Measurements from ENCODE around the gene OPRD1.
"Not testable (repeated sequence)": the region's sequence is repeated elsewhere in the genome, so short reads cannot be mapped to it uniquely, and the experiment has no call there.

OPRD1 gene

GRCh38 chr1:28819020-28819419, 7.0 kb downstream of the OPRD1 start:
- POLR2A ChIA-PET: no interaction called here
- CTCF ChIA-PET: no interaction called here
- no peak for DNase-seq (ENCODE audit: low read depth, low spot score)
- no peak overlapping the region for H3K4me3 ChIP-seq (ENCODE audit: low read depth, low read length)
- TF ChIP-seq CTCF (IDR thresholded peaks at IDR 0.05; ENCODE audit: insufficient read depth, low read length, missing control alignments): no peak

- DNase-seq (ENCODE audit: low read depth, low spot score): no peak
- H3K4me3 ChIP-seq (ENCODE audit: low read depth, low read length): no peak overlapping the region
- ChIA-PET POLR2A (no interaction called here), CTCF (no interaction called here)
- no peak for TF ChIP-seq CTCF (IDR thresholded peaks at IDR 0.05; ENCODE audit: insufficient read depth, low read length, missing control alignments)
These were observed 10.8 kb downstream of the OPRD1 start for GRCh38 chr1:28822799-28823198.

- POLR2A ChIA-PET: interaction anchor here (1.0 kb wide), 1 partner anchor 175 kb away, joined by 9 read pairs; the partner anchor contains the start of gene RNU11
- H3K4me3 ChIP-seq (ENCODE audit: low read depth, low read length); DNase-seq (ENCODE audit: low read depth, low spot score); CTCF ChIA-PET: not testable (repeated sequence)
These were observed 12.1 kb downstream of the OPRD1 start for GRCh38 chr1:28824061-28824460.

- POLR2A ChIA-PET: not testable (repeated sequence)
These were observed 16.4 kb downstream of the OPRD1 start for GRCh38 chr1:28828227-28828858.

GRCh38 chr1:28830814-28831213, 18.8 kb downstream of the OPRD1 start:
- CTCF ChIA-PET: interaction anchor here (1.2 kb wide), 1 partner anchor 46 kb away, joined by 5 read pairs; no protein-coding TSS in a partner anchor
- no peak overlapping the region for H3K4me3 ChIP-seq (ENCODE audit: low read depth, low read length)
- POLR2A ChIA-PET: no interaction called here
- DNase-seq (ENCODE audit: low read depth, low spot score): no peak
- TF ChIP-seq CTCF (IDR thresholded peaks at IDR 0.05; ENCODE audit: insufficient read depth, low read length, missing control alignments): no peak

More at GRCh38 chr1:28828227-28828858, 16.4 kb downstream of the OPRD1 start:
- CTCF ChIA-PET: interaction anchor here (1.6 kb wide), 1 partner anchor 43 kb away, joined by 5 read pairs; no protein-coding TSS in a partner anchor
- DNase-seq (ENCODE audit: low read depth, low spot score); H3K4me3 ChIP-seq (ENCODE audit: low read depth, low read length): not testable (repeated sequence)

GRCh38 chr1:28832966-28833365, 21.0 kb downstream of the OPRD1 start:
- ChIA-PET POLR2A (no interaction called here), CTCF (interaction anchor here (1.0 to 1.3 kb wide), 2 partner anchors 45 to 48 kb away, joined by 3 to 4 read pairs; no protein-coding TSS in a partner anchor)
- no peak overlapping the region for H3K4me3 ChIP-seq (ENCODE audit: low read depth, low read length)
- no peak for DNase-seq (ENCODE audit: low read depth, low spot score)
- no peak for TF ChIP-seq CTCF (IDR thresholded peaks at IDR 0.05; ENCODE audit: insufficient read depth, low read length, missing control alignments)

GRCh38 chr1:28833381-28833780, 21.4 kb downstream of the OPRD1 start:
- ChIA-PET POLR2A (no interaction called here), CTCF (interaction anchor here (1.0 to 1.3 kb wide), 2 partner anchors 44 to 48 kb away, joined by 3 to 4 read pairs; no protein-coding TSS in a partner anchor)
- TF ChIP-seq CTCF (IDR thresholded peaks at IDR 0.05; ENCODE audit: insufficient read depth, low read length, missing control alignments): no peak
- no peak for DNase-seq (ENCODE audit: low read depth, low spot score)
- H3K4me3 ChIP-seq (ENCODE audit: low read depth, low read length): no peak overlapping the region
